HG02981 (cell line): ENCODE data around the gene FBXW8.
A peak's percentile ranks its signal among the peaks of the same experiment; 100 is the strongest.

Source experiments
- ATAC-seq: cut with Tn5 transposase; IDR thresholded peaks from one replicate; pipeline ENCODE4 v1.9.1; 2021; ENCODE audit warnings: mild to moderate bottlenecking, moderate library complexity; ENCODE audit not compliant: unreplicated experiment

FBXW8 gene

DNA sequence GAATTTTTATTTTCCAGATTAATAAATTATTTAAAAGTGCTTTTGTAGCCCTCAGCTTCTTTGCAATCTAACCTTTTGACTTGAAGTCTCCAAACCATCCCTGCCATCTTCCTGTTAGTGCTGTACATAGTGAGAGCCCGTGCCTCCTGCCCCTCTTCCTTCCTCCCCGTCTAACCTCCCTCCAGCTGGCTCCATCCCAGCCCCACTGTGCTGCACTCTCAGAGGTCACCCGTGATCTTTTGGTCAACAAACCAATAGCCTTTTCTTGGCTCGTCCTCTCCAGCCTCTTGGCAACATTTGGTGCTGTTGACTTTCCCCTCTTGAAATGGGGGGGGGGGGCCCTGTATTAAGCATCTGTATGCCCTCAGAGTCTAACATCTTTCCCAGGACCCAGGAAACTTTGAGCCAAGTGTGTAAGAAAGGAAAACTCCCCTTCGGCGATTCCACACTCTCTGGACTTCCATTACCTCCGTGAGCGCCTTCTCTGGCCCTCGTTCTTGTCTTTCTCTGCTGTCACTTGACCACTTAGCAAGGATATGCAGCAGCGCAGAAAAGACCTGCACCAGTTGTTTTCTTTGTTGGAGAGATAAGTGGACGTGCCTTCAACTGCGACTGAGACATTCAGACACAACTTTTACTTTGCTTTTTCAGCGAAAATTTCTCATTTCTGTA, 44.1 kb downstream of the FBXW8 start:
- no peak for ATAC-seq

DNA sequence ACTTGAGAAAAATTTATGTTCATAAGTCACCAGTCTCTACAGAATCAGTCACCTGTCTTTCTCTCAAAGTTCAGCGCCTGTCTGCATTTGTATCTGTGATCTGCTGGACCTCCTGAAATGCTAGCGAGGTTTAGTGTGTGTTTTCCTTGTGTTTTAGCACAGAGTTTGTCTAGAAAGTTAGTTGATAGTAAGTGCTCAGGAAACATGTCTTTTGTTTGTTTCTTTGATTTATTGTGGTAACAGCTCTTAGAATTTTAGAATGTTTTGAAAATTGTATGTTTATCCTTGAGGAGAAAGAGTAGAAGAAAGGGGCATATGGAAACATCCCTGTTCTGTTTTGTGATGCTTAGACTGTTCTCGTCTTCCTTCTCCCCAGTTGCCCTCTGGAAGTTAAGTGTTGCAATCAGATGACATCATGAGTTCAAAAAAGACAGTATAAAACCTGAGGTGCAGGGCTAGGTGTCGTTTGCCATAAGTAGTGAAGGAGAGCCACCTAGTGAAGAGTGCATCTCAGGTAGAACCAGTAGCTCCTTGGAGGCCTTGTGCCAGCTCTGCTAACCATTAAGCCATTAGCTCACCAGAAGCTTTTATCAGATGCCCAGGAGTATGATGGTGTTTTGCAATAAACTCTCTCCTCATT, 44.8 kb downstream of the FBXW8 start:
- ATAC-seq = no peak

DNA sequence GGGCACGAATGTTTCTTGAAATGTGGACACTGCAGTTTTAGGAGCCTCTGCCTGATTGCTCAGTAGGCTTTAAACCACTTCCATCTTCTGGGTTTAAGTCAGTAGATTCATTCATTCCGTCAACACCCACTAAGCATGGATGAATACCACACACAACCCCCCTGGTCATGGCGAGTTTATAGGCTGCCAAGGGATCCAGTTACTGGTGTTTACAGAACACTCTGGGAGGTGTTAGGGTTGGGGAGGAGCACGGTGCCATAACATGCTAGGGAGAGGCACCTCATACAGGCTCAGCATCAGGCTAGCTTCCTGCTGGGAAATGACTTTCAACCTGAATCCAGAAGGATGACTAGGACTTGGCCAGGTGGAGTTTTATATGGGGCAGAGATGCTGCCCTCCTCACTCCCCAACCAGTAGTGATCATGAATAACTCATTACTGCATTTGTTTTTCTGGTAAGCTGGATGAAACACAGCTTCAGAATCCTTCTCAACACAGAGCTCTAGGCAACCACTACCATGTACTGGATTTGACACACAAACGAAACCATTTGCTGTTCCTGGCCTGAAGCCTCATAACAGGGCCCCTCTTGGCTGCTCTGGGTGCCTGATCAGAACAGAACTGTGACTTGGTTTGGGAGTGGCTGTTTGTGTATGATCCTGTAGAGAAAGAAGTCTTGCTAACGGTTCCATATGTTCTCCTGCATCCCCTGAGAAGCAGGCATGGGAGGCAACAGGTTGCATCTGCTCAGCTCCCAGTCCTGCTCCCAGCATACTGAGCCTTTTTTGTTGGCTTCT, 47.9 kb downstream of the FBXW8 start:
- ATAC-seq = no peak

DNA sequence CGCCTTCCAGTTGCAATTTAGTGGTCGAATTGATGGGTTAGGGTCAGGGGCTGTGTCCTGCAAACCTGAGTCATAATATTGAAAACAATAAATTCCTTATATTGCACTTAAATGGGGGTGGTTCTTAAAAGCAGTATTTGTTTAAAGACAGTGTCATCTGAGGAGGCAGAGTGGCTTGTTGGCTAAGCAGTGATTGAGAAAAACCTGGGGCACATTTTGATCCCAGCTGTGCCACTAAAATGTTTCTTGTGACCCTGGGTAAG, 48.4 kb downstream of the FBXW8 start:
- ATAC-seq = no peak

DNA sequence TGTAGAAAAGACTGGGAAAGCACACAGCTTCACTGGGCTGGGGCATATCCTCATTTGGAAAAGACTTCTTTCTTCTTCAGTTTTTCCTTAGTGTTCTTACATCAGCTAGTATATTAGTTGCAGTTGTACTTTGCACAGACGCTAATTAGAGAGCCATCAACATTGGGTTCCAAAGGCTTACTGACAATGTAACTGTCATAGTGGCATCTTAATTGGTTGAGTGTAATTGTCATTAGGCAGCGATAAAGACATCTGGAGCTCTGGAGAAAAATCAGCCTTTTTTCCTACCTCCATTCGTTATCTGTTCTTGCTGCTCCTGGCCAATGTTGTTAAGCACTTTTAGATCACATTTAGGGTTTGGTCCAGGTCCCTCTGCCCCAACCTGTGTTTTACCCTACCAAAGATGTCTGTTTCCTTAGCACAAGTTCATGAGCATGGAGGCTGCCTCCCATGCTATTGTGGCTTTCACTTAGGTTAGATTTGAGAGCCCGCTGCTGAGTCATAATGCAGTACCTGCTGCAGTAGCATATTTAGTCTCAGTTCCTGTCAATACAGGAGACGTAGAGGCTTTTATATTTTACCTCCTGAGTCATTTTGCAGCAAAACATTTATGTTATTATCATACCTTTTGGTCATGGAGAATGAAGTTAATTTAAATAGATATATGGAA, 49.2 kb downstream of the FBXW8 start:
- peak; percentile 98 for ATAC-seq

DNA sequence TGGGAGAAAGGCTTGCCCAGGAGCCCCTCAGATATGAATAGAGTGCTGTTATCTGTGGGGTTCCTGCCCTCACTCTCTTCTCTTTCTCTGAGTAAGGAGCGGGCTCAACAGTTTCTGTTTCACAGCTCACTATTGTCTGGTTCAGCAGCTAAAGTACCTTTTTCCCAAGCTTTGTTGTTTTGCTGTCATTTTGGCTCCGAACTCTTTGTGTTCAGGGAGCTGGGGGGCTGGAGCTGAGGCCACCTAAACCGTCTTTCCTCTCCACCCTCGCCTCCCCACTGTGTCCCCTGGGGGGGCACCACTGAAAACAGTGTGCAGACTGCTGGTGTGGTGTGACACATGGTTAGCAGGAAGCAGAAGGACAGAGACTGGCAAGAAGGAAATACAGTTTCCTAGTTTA, 51.4 kb downstream of the FBXW8 start:
- ATAC-seq = no peak

DNA sequence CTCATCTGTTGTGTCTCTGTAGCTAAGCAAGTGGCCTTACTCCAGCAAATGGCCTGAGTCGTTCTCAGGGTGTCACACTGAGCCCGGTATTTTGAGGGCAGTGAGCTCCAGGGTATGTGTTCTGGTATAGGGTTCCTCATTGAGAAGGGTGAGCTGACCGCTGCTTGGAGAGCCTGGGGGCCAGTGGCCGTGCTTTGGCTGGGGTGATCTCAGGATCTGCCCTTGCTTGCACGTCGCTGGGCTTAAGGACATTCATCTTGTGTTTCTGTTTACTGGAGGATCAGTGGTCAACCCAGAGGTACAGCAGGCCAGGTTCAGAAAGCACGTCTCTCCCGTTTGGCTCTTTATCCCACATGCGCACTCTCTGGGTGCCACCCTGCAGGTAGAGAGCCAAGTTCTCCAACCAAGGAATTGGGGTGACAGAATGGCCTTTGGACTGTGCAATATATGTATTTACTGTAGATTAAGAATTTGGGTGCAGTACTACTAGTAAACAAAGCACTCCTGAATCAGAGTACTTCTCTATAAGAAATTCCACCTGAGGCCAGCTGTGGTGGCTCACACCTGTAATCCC, 52.1 kb downstream of the FBXW8 start:
- no peak for ATAC-seq

DNA sequence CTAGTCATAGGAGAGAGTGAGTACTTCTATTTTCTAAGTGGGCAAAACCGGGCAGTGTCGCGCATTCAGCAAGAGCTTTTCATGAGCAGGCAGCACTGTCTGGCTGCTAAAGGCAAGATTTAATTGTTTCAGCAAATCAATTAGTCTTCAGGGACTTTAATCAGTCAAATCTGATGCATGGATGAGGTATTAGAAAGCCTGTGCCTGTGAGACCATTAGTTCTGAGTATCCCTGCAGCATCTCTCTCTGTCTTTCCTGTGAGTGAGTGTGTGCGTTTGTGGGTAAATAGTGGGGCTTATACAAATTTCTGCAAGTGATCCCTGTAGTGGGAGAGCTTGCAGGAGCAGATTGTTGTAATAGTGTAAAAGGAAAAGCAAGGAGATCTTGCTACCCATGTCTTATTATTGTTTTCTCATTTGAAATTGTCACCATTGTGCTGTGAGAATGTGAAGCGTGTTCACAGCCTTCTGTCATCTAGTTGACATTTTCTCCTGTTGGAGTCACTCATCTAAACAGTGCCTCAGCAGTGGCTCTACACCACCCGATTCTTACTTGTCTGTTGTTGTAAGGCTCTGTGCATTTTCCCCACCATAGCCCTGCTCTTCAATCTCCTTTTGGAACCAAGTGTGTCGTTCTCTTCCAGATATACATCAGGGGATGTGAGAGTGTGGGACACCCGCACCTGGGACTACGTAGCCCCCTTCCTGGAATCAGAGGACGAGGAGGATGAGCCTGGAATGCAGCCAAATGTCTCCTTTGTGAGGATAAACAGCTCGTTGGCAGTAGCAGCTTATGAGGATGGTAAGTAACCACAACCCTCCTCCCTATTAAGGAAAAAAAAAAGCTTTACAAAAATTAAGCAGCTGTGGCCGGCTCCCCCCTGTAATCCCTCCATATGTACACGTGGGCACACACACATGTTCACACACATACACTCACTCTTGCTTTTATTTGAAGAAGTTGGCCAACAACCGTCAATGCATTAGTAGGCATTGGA, 53.6 kb downstream of the FBXW8 start:
- no peak for ATAC-seq

DNA sequence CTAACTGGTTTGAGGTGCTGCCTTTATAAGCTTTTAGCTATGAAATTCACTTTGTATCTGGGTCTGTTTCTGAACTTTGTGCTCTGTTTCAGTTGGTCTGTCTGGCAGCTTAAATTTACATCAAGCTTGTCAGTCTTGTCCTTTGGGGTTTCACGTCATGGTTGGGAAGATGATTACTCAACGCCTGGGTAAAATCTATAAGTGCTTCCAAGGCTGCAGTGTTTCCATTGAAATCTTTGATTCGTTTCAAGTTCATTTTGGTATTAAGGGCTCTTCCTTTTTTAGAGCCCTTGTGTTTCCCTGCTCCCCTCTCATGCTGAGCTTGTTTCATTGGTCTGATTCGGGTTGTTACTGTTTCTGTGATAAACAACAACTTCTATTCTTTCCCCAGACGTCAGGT, 58.2 kb downstream of the FBXW8 start:
- no peak for ATAC-seq

DNA sequence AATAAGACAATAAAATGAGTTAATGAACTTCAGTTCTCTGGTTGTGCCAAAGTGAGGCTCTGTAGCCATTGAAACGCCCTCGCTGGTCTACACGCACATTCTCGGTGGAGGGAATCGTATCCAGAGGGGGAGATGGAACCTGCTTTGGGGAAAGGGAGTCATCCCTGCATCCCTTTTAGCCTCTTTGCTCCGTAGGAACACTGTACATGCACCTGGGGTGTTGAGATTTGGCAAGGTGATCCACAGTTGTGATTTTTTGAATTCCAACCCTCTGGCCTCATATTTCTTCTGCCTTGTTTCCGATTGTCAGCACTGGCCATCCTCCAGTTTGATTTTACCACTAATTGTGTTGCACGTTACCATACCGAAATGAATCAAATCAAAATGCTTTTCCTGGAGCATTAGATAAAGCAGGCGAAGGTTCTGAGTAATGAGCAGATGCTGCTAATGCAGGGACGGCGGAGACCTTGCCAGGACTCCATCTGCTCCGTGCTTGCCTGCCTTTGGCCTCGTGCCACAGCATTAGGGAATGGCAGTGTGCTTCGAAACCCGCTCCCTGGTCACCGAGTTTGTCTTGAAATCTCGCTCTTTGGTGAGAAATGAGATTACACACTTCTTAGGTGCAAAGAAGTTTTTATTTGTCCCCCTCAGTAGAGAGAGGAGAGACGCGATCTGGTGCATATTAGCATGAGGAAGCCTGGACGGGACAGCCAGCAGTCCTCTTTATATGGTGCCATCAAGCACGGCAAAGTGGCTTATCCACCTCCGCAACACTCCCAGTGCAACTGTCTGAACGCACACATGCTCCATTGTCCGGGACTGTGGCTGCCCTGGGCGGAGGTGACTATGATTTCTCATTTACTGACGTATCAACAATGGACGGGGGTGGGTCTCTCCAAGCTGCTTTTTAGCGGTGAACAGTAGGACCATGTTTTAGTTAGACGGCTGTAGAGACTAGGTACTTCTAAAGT, 59.1 kb downstream of the FBXW8 start:
- no peak for ATAC-seq

DNA sequence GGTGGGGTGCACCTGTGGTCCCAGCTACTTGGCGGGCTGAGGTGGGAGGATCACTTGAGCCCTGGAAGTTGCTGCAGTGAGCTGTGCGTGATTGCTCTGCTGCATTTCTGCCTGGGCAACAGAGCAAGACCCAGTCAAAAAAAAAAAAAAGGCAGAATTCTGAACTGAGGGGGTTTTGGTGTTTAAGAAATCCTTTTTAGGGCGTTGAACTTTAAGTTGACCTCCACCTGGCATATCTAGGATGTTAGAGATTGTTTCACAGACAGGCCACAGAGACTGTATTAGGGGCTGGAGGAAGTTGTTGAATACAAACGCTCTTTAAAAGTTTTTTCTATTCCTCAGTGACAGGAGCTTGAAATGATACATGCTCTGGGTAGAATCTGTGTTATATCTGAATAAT, 60.5 kb downstream of the FBXW8 start:
- ATAC-seq = no peak

DNA sequence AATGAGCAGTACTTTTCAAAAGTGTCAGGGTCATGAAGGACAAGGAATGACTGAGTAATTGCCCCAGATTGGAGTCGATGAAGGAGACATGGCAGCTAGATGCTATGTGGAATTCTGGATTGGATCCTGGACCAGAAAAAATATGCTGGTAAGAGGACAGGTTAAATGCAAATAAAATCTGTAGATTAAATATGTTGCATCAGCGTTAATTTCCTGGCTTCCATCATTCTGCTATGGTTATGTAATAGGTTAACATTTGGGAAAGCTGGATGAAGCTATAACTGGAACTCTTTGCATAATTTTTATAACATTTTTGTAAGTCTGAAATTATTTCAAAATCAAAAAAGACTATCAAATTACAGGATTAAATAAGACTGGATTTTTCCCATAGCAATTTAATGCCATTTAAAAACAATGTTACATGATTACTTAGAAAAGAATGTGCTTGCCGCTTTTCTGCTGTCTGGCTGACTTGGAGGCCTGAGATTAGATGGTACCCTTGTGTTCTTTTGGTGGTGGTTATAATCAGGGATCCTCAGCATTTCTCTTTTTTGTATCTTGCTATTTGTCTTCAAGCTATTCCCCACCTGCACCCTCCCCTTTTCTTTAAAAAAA, 65.1 kb downstream of the FBXW8 start:
- ATAC-seq = no peak

DNA sequence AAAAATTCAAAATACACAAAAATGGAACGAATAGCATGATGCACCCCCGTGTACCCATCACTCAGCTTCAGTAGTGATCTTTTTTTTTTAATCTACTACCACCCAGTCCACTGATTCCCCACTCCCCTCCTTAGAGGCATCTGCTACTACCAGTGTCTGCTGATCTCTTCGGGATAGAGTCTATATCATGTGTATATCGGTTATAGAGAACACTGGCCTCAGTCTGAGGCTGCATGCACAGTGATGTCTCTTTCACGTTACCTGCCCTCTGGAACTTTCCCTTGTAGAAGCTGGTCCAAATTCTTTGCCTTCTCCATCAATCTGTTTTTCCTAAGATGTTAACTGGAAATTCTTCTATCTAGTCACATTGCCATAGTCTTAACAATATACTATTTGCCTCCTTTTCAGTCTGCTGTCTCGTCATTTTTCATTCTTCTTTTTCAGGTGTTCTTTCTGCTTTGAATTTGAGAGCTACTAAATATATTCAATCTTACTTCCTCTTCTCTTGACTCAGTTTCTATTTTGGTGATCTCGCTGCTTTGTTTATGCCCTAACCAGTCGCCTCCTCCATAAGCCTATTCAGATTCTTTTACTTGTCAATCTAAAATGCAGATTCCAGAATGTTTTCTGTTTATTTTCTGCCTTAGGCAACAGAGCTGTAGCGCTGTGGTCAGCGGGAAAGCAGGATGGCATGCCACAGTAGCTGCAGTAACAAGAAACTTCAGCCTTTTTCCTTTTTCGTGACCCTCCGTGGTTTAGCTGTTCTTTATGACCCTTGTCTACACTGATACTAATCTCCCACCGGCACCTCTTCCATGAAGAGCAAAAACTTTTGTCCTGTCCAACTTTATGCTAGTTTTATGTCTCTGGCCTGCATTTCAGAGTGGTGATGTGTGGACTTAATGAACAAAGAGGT, 67.0 kb downstream of the FBXW8 start:
- ATAC-seq = no peak

DNA sequence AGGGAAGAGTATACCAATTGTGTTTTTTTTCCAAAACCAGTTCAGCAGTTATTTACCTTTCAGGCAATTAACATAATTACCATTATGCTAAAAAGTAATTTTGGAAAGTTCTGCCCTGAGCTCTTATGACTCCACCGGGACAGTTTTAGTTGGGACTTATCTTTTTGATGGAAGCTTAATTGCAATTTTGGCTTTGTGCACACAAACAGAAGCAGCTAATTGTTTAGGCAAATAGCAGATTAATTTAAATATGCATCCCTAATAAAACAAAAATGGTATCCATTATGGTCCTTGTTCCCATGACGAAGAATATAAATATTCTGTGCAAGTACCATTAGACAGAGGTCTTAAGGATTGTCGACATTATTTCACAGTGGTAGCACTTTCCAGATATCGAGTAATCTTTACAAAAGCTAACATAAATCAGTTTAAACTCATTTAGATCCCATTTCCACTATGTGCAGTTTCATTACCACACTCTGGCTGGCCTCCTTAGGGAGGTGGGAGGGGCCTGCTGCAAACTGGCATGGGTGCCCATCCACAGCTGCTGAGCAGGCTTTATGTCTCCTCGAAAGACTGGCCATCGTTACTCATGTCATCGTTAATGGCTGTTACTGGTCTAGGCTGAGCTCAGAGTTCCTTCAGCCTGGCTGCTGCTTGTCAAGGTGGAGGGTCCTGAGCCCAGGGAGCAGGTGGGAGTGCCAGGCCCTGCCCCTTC, 68.2 kb downstream of the FBXW8 start:
- ATAC-seq = no peak

DNA sequence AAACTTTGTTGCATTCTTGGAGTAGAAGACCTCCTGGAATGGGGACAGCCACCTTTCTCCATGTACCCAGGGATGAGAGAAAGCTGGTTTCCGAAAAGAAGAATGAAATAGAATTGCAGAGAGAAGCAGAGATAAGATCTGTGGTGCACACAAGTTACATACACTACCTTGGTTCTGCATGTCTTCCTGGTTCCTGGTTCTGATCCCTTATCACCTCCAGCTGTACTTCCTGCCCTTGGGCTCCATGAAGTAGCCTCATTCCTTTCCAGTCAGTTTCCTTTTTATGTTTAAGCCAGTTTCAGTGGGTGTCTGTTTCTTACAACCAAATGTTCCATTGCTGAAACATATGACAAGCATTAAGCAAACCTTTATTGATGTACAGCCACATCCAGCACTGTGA, 69.3 kb downstream of the FBXW8 start:
- no peak for ATAC-seq

DNA sequence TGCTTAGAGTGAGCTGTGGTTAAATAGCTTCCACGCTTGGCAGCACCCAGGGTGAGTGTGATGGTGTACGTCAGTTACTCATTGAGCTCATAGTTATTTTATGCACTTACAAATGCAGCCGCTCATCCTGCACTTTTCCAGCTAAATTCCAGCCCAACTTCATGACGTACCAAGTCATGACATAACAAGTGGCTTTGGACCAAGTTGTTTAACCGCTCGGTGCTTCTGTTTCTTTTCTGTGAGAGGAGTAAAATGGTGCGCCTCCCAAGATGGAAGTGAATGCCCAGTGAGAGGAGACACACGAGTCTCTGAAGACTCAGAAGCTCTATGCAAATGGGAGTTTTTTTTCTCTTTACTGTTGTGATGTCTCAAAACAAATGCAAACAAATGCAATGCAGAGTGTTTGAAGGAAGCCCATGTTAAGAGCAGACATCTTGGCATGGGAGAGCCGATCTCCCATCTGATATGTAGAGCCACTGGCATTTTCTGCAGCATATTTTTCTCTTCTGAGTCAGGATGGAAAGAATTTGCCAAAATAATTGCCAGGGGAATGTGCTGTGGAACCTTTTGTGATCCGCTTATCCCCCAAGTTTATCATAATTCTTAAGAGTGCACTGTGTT, 72.2 kb downstream of the FBXW8 start:
- no peak for ATAC-seq

DNA sequence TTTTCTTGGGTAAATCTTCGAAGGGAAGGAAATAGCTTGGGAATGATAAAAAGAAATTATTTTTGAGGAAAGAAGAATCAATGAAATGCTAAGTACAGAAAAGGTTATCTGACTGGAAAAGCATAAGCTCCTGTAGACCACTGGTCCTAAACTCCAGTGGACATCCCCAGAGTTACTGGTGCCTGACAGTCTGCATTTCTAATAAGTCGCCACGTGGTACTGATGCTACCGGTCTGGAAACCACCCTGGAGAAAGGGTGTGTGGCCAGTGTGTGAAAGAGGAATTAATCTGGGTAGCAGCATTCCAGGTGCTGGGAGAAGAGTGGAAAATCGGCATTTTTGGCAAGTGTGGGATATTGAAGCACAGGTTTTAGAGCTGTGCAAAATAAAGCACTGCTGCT, 73.3 kb downstream of the FBXW8 start:
- no peak for ATAC-seq
